Gastroesophageal sphincter (tissue), 3 donors: ENCODE results near the gene MGST2.

ENCODE experiments used
- CTCF ChIP-seq, 4 experiments: fragments of 200-600 bp in 2 of 4; fragments of 450-650 bp in 2 of 4; sonication (generic) in 1 of 4; IDR thresholded peaks; one replicate each; pipeline ENCODE4 v1.5.1; 2017 to 2019; ENCODE audit warnings: antibody characterized with exemption in 4 of 4, mild to moderate bottlenecking in 2 of 4, moderate library complexity in 2 of 4
- POLR2AphosphoS5 ChIP-seq: sonication (generic); formaldehyde crosslinking; IDR thresholded peaks from one replicate; pipeline ENCODE4 v1.6.1; 2017; ENCODE audit warnings: antibody characterized with exemption

- TF ChIP-seq CTCF (IDR thresholded peaks at IDR 0.05): no peak
- no peak for TF ChIP-seq POLR2AphosphoS5
Measured at GRCh38 chr4:139715746-139716391, 50.2 kb downstream of the MGST2 start.
